DOHH2 (cell line): ENCODE results near the gene AEBP2.

Experiments
- CTCF ChIP-seq: fragments of 200-600 bp; sonication (generic); IDR thresholded peaks from one replicate; pipeline ENCODE4 v1.5.1; 2014; ENCODE audit warnings: antibody characterized with exemption, mild to moderate bottlenecking, low read depth, low read length; ENCODE audit not compliant: poor library complexity, severe bottlenecking
- EZH2phosphoT487 ChIP-seq: fragments of 200-600 bp; sonication (generic); IDR thresholded peaks from 2 replicates; pipeline ENCODE4 v1.6.1; 2017; ENCODE audit warnings: borderline replicate concordance, mild to moderate bottlenecking, antibody characterized with exemption, low read length, moderate library complexity, mixed read lengths

- TF ChIP-seq CTCF, result no peak
- TF ChIP-seq EZH2phosphoT487, result no peak
Observed at GRCh38 chr12:19451196-19451595, 11.9 kb downstream of the AEBP2 start.
